OCI-LY7 (cell line): ENCODE data around the gene CCBE1.

Experiments
- CTCF ChIP-seq: fragments of 200-600 bp; sonication (generic); conservative IDR thresholded peaks from 2 replicates; pipeline ENCODE4 v1.5.1; 2014; ENCODE audit warnings: mild to moderate bottlenecking, antibody characterized with exemption, low read length, moderate library complexity, mixed read lengths
- EZH2phosphoT487 ChIP-seq: fragments of 200-600 bp; sonication (generic); IDR thresholded peaks from 2 replicates; pipeline ENCODE4 v1.6.1; 2018; ENCODE audit warnings: low read depth, borderline replicate concordance, mild to moderate bottlenecking, mixed run types, antibody characterized with exemption, low read length, moderate library complexity, mixed read lengths

- TF ChIP-seq CTCF: no peak
- TF ChIP-seq EZH2phosphoT487: no peak
These were observed 32.9 kb downstream of the CCBE1 start for GRCh38 chr18:59664329-59664728.
